ENCODE results near the gene TREM1. TPM values are rescaled to one million over a fixed set of nuclear protein-coding genes. Genes with fewer than 3 reads are reported as not detected.

Gene TREM1
- total RNA-seq, 2 experiments from 2014 or later = 0.62 to 0.86 TPM

DNA sequence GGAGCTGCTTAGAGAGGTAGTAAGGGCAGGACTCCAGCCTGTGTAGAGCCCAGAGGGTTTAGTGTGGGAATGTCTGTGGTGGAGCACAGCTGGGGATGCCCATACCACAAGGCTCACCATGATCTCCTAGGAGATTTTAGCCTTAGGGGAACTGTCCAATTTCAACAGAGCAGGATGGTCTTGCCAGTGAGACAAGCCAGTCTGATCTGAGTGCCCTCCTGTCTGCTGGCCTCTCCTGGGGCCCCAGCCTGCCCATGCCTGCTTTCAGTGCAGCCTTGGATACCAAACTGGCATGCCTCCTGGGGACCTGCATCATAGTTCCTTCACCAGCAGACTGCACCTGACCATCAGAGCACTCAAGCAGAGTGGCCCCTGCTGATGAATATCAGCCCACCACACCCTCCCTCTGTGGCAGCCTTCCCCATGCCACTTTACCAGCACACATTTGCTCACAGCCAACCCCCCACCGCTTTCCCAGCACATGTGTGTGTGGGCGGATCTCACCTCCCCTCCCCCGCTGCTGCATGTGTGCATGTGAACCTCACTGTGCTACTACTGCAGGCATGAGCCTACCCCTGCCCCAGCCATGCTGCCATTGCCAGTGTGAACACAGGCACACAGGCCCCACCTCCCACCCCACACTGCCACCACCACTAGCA is 7.9 kb upstream of the TREM1 start:
- intact Hi-C loops (cut with DNase I, micrococcal nuclease) = no loop called here
- peaks cover 17% of the 10 kb centered on the region for H3K9me3 Mint-ChIP-seq (ENCODE audit: low read depth)
- CTCF ChIA-PET = interaction anchor here (1.0 to 2.0 kb wide), 3 partner anchors 13 to 176 kb away, joined by 3 to 8 read pairs (median 3); no protein-coding TSS in a partner anchor

DNA sequence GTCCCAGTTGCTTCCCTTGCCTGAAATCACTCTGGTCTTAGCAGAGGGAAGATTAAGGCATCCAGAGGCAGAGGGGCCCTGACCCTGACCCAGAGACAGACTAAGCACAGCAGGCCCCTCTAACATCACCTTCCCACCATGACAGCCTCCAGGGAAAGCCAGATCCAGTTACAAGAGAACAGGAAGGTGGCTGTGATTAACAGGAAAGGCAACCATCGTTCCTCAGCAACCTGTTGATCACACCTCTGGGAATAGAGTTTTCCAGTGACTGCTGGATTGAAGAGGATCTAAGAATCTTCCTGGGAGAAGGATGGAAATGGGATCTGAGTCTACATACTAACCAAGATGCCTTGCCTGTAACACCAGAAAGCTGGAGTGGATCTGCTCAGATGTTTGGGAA is 5.2 kb upstream of the TREM1 start:
- H3K27ac Mint-ChIP-seq = no peak overlapping the region
- H3K4me1 Mint-ChIP-seq = peaks cover 25% of the 10 kb centered on the region
- H3K4me3 Mint-ChIP-seq = no peak overlapping the region
- ChIA-PET POLR2A (no interaction called here), CTCF (no interaction called here)
- ATAC-seq (no peak), DNase-seq (no peak)
- intact Hi-C loops (cut with DNase I, micrococcal nuclease) = no loop called here
- H3K9me3 Mint-ChIP-seq (ENCODE audit: low read depth) = peaks cover 4% of the 10 kb centered on the region
- peaks cover 3% of the 10 kb centered on the region for H3K27me3 Mint-ChIP-seq
- no peaks in the 10 kb centered on the region for H3K36me3 Mint-ChIP-seq (ENCODE audit: low read depth)

More for the DNA sequence above, 7.9 kb upstream of the TREM1 start:
- Mint-ChIP-seq H3K27ac (no peak overlapping the region), H3K36me3 (ENCODE audit: low read depth) (no peaks in the 10 kb centered on the region), H3K4me3 (no peak overlapping the region), H3K27me3 (peaks cover 3% of the 10 kb centered on the region), H3K4me1 (peaks cover 41% of the 10 kb centered on the region)
- ATAC-seq (peak; percentile 36), DNase-seq (peak; percentile 58)
- POLR2A ChIA-PET = no interaction called here

DNA sequence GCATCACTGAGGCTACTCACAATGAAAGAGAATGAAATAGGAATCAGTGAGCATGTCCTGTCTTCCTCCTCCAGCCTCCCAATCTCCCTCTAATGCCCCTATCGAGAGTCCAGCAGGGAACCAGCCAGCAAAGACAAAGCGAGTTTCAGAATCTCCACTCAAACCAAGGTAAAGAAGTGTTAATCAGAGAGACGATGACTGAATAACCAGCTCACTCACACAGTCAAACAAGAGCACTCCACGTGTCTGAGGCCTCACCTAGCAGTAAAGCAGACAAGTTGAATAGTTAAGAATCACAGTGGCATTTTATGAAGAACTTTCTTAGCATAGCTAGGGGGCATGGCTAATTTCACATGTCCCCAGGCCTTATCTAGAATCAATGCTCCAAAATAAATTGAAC is 3.3 kb upstream of the TREM1 start:
- intact Hi-C loops (cut with DNase I, micrococcal nuclease) = no loop called here
- Mint-ChIP-seq H3K9me3 (ENCODE audit: low read depth) (no peaks in the 10 kb centered on the region), H3K36me3 (ENCODE audit: low read depth) (no peaks in the 10 kb centered on the region), H3K4me3 (no peak overlapping the region), H3K27me3 (no peaks in the 10 kb centered on the region), H3K4me1 (peaks cover 18% of the 10 kb centered on the region), H3K27ac (no peak overlapping the region)
- POLR2A ChIA-PET = interaction anchor here (0.6 kb wide), 1 partner anchor 337 kb away, joined by 7 read pairs; no protein-coding TSS in a partner anchor
- ATAC-seq (no peak), DNase-seq (no peak)
- CTCF ChIA-PET = interaction anchor here (1.1 to 1.7 kb wide), 3 partner anchors 17 to 44 kb away, joined by 3 to 7 read pairs (median 4); no protein-coding TSS in a partner anchor

DNA sequence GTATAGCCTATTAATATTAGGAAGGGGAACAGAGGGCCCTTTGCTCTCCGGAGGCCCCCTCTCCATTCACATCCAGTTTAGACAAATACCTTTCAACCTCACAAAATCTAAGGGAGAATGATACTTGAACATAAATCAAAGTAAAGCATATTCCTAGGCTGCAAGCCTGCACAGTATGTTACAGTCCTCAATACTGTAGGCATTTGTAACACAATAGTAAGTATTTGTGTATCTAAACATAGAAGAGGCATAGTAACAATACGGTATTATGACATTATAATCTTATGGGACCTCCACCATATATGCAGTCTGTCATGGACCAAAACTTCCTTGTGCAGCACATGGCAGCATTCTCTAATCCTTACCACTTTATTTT is 2.3 kb upstream of the TREM1 start:
- H3K27me3 Mint-ChIP-seq = no peaks in the 10 kb centered on the region
- peak overlapping the region; percentile 19 for H3K27ac Mint-ChIP-seq
- H3K4me1 Mint-ChIP-seq = peaks cover 11% of the 10 kb centered on the region
- DNase-seq = no peak
- intact Hi-C loops (cut with DNase I, micrococcal nuclease) = no loop called here
- no peak for ATAC-seq
- H3K36me3 Mint-ChIP-seq (ENCODE audit: low read depth) = no peaks in the 10 kb centered on the region
- POLR2A ChIA-PET = no interaction called here
- no peaks in the 10 kb centered on the region for H3K9me3 Mint-ChIP-seq (ENCODE audit: low read depth)
- CTCF ChIA-PET = interaction anchor here (1.7 to 2.5 kb wide), 2 partner anchors 10 to 18 kb away, joined by 7 read pairs; no protein-coding TSS in a partner anchor
- no peak overlapping the region for H3K4me3 Mint-ChIP-seq

DNA sequence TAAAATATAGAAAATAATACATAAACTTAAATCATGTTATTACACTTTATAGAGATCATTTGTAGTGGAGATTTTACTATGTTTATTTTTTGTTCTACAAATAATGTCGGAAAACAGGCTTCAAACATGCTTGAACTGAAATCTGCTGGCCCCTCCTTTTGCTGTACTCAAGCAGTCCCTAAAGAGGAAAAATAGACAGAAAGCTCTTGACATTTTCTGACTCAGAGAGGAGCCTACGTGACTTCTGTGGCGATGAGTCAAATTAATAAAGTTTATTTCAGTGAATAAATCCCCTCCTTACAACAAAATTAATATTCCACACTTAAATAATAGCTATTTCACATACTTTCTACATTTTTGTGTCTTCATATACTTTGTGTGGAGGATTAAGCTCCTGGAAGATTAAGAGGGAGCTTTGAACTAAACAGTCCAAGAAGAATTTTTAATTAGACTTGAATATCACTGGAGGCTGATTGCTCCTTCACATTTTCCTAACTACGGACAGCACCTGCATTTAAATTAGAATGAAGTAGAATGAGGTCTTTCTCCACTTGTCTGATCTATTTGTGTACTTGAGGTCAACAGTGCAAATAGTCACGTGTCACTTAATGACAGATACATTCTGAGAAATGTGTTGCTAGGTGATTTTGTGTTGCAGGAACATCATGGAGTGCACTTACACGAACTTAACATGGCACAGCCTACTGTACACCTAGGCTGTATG is 1.7 kb upstream of the TREM1 start:
- intact Hi-C loops (cut with DNase I, micrococcal nuclease) = no loop called here
- CTCF ChIA-PET = interaction anchor here (1.1 to 2.5 kb wide), 2 partner anchors 10 to 11 kb away, joined by 3 to 7 read pairs; no protein-coding TSS in a partner anchor
- H3K4me3 Mint-ChIP-seq = no peak overlapping the region
- H3K36me3 Mint-ChIP-seq (ENCODE audit: low read depth) = no peaks in the 10 kb centered on the region
- DNase-seq = no peak
- H3K27me3 Mint-ChIP-seq = no peaks in the 10 kb centered on the region
- peak overlapping the region; percentile 19 for H3K27ac Mint-ChIP-seq
- peaks cover 13% of the 10 kb centered on the region for H3K4me1 Mint-ChIP-seq
- peak; percentile 75 for ATAC-seq
- no peaks in the 10 kb centered on the region for H3K9me3 Mint-ChIP-seq (ENCODE audit: low read depth)
- POLR2A ChIA-PET = no interaction called here

DNA sequence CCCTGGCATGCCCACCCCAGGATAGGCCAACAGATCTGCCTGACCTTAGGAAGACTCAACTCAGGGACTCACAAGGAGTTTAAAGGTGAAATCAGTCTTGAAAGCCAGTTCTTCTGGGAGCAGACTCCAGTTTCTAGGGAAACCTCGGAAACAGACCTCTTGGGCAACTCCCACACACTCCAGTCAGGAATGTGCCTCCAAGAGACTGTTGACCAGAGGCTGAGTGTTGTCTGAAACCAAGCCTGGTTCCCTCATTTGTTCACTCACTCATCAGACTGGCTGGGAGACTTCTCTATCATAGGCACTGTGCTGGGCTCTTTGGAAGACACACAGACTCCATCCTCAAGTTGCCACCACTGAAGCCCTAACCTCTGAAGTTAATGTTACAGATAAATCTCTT is 1.8 kb downstream of the TREM1 start:
- Mint-ChIP-seq H3K27me3 (peaks cover 3% of the 10 kb centered on the region), H3K27ac (no peak overlapping the region), H3K4me3 (no peak overlapping the region), H3K4me1 (peaks cover 13% of the 10 kb centered on the region), H3K36me3 (ENCODE audit: low read depth) (no peaks in the 10 kb centered on the region), H3K9me3 (ENCODE audit: low read depth) (no peaks in the 10 kb centered on the region)
- ChIA-PET POLR2A (no interaction called here), CTCF (no interaction called here)
- DNase-seq = no peak
- intact Hi-C loops (cut with DNase I, micrococcal nuclease) = no loop called here
- no peak for ATAC-seq

DNA sequence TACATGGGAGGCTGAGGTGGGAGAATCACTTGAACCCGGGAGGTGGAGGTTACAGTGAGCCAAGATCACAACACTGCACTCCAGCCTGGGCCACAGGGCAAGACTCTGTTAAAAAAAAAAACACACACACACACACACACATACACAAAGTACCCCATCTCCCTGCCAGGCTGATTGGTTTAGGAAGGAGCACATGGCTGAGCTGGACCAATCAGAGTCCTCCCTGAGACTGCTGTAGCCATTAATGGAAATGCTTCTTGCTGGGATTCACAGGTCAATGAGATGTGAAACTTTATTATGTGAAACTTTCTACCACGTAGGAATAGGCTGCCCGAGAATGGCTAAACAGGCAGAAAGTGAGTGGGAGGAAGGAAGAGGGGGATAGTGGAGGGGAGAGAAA is 2.9 kb downstream of the TREM1 start:
- no peaks in the 10 kb centered on the region for H3K9me3 Mint-ChIP-seq (ENCODE audit: low read depth)
- peaks cover 3% of the 10 kb centered on the region for H3K27me3 Mint-ChIP-seq
- ATAC-seq (no peak), DNase-seq (no peak)
- H3K27ac Mint-ChIP-seq = no peak overlapping the region
- H3K36me3 Mint-ChIP-seq (ENCODE audit: low read depth) = no peaks in the 10 kb centered on the region
- no peak overlapping the region for H3K4me3 Mint-ChIP-seq
- ChIA-PET POLR2A (no interaction called here), CTCF (no interaction called here)
- intact Hi-C loops (cut with DNase I, micrococcal nuclease) = no loop called here
- H3K4me1 Mint-ChIP-seq = peaks cover 21% of the 10 kb centered on the region

DNA sequence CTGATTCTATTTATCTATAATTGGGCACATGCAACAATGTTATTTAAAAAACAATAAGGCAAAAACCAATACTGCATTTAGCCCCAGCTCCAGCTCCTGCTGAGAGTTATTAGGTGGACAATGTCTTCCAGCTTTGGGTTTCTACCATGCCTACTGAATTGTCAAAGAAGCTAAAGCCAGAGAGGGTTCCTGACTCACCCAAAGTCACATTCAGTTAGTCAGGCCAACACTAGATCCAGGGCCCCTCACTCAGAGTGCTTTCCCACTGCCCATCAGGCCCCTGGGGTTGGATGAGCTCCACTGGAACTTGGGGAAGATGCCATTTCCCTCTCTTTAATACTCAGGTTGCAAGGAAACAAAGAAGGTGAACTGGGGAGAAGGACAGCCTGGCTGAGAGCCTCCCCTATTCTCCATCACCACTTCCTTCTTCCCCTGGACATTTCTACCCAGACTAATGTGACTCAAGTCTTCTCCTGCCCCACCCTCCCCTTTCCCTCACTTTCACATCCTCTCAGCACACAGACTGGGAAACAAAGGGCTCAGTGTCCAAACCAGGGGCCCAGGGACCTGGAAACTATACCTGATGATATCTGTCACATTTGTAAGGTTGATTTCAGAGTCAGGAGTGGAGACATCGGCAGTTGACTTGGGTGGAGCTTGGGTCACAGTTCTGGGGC is 6.0 kb downstream of the TREM1 start:
- H3K36me3 Mint-ChIP-seq (ENCODE audit: low read depth) = no peaks in the 10 kb centered on the region
- no peak overlapping the region for H3K4me3 Mint-ChIP-seq
- intact Hi-C loops (cut with DNase I, micrococcal nuclease) = no loop called here
- POLR2A ChIA-PET = no interaction called here
- H3K27me3 Mint-ChIP-seq = peaks cover 3% of the 10 kb centered on the region
- CTCF ChIA-PET = no interaction called here
- no peak overlapping the region for H3K27ac Mint-ChIP-seq
- DNase-seq = no peak
- H3K4me1 Mint-ChIP-seq = peaks cover 11% of the 10 kb centered on the region
- ATAC-seq = no peak
- H3K9me3 Mint-ChIP-seq (ENCODE audit: low read depth) = no peaks in the 10 kb centered on the region

DNA sequence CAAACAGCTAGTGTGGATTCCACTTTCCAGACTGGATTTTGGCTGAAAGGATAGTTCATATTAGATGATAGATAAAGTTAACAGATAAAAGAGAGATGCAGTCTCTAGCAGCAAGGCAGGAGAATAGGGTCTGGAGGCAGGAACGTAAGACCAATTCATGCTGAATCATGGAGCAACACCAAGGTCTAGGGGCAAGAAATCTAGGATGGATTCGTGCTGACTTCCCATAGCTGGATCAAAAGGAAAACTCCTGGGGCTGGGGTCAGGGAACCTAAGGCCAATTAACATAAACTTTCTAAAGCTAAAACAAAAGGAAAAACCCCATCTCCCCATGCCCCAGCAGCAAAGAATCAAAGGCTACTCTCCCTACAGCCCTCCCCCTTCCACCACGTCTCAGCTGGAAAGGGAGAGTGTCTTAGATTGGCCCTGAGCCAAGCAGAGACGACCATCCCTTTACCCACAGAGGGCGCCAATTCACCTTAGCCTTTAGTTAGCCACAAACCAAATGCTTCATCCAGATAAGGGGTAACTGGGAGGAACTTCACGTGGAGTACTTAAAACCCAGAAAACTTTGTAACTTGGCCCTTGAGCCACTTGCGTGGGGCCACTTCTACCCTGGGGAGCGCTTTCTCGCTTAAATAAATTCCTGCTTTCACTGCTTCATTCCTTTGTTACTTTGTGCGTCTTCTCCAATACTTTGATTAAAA is 7.6 kb downstream of the TREM1 start:
- DNase-seq = peak; percentile 79
- peak overlapping the region; percentile 39 for H3K27ac Mint-ChIP-seq
- H3K9me3 Mint-ChIP-seq (ENCODE audit: low read depth) = no peaks in the 10 kb centered on the region
- ChIA-PET CTCF (interaction anchor here (0.5 to 3.2 kb wide), 16 partner anchors 9 to 427 kb away, joined by 3 to 19 read pairs (median 4); no protein-coding TSS in a partner anchor), POLR2A (interaction anchor here (0.5 kb wide), 1 partner anchor 406 kb away, joined by 5 read pairs; no protein-coding TSS in a partner anchor)
- H3K36me3 Mint-ChIP-seq (ENCODE audit: low read depth) = no peaks in the 10 kb centered on the region
- no peak overlapping the region for H3K4me3 Mint-ChIP-seq
- intact Hi-C loops (cut with DNase I, micrococcal nuclease) = loop anchor here (1.0 kb wide), 2 partner anchors 39 to 40 kb away; no protein-coding TSS in a partner anchor
- peak; percentile 92 for ATAC-seq
- peaks cover 3% of the 10 kb centered on the region for H3K27me3 Mint-ChIP-seq
- peaks cover 11% of the 10 kb centered on the region for H3K4me1 Mint-ChIP-seq

DNA sequence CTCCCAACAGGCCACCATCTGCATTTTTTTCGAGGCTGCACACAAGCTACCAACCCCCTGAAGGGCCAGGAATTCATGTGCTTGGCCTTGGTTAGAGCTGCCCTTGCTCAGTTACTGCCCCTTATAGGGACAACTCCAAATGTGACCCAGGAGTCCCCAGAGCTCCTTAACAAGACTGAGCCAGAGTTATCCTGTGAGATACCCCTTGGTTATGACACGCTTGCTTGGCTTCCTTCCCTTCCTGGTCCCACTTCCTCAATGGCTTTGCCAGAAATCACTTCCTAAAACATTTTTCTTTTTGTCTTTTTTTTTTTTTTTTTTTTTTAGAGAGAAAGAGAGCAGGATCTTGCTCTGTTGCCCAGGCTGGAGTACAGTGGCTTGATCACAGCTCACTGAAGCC is 8.9 kb downstream of the TREM1 start:
- ATAC-seq = no peak
- Mint-ChIP-seq H3K36me3 (ENCODE audit: low read depth) (no peaks in the 10 kb centered on the region), H3K9me3 (ENCODE audit: low read depth) (no peaks in the 10 kb centered on the region), H3K4me1 (peaks cover 9% of the 10 kb centered on the region), H3K27ac (no peak overlapping the region), H3K4me3 (no peak overlapping the region), H3K27me3 (no peaks in the 10 kb centered on the region)
- POLR2A ChIA-PET = no interaction called here
- DNase-seq = no peak
- intact Hi-C loops (cut with DNase I, micrococcal nuclease) = no loop called here
- CTCF ChIA-PET = interaction anchor here (0.7 to 3.2 kb wide), 7 partner anchors 17 to 60 kb away, joined by 3 to 19 read pairs (median 5); no protein-coding TSS in a partner anchor

DNA sequence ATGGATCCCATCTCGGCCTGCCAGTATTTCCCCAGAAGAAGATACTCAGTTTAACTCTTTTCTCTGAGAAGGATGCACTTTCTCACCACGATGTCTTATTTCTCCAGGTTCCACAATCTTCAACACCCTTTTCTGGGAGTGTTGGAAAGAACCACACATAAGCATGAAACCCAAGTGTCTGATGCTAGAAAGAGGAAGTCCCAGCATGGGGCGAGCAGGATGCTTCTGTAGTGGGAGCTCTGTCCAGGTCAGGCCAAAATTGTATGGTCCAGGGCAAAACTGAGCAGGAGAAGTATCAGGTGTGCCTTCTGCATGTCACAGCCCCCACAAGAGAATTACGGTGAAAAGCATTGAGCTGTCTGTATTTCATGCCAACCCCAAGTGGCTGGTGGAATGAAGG is 11.0 kb downstream of the TREM1 start:
- CTCF ChIA-PET = no interaction called here
- intact Hi-C loops (cut with DNase I, micrococcal nuclease) = no loop called here
- DNase-seq (no peak), ATAC-seq (no peak)
- Mint-ChIP-seq H3K36me3 (ENCODE audit: low read depth) (no peaks in the 10 kb centered on the region), H3K4me1 (peaks cover 12% of the 10 kb centered on the region), H3K4me3 (no peak overlapping the region), H3K27me3 (no peaks in the 10 kb centered on the region), H3K9me3 (ENCODE audit: low read depth) (no peaks in the 10 kb centered on the region), H3K27ac (no peak overlapping the region)
- POLR2A ChIA-PET = no interaction called here

All from activated CD4-positive, alpha-beta T cell treated with anti-CD3 and anti-CD28 coated beads for 36 hours (primary cell).